Keratinocyte (primary cell): ENCODE measurements around the gene GOLGA6D. TPM values are rescaled to one million over a fixed set of nuclear protein-coding genes. Genes with fewer than 3 reads are reported as not detected.

ENCODE experiments used
- DNase-seq: peaks from one replicate; pipeline ENCODE4 v3.0.0-alpha.2; 2011; ENCODE audit warnings: low read depth, missing footprints, low spot score
- FAIRE-seq: peaks from 2 replicates; lab custom pipeline; 2011; peaks lifted over from hg19 to GRCh38; lab: Jason Lieb, UNC
- H2AFZ ChIP-seq: 2 replicates; pipeline ENCODE4 v1.6.0; 2012; ENCODE audit warnings: low read length, control low read depth, inconsistent platforms; ENCODE audit not compliant: control insufficient read depth
- H3K27ac ChIP-seq: 2 replicates; pipeline ENCODE4 v1.5.1; 2011; ENCODE audit warnings: low read length; ENCODE audit not compliant: control insufficient read depth, insufficient read depth
- H3K27me3 ChIP-seq: 3 replicates; pipeline ENCODE4 v1.6.0; 2011; ENCODE audit warnings: low read length; ENCODE audit not compliant: control insufficient read depth, insufficient read depth; ENCODE audit errors: extremely low read depth
- H3K36me3 ChIP-seq, 2 experiments: 2 replicates in 1 of 2; 3 replicates in 1 of 2; pipeline ENCODE4 v1.5.1; 2011; ENCODE audit warnings: low read length in 2 of 2, mild to moderate bottlenecking in 1 of 2; ENCODE audit not compliant: control insufficient read depth in 2 of 2, insufficient read depth in 2 of 2; ENCODE audit errors: extremely low read depth in 1 of 2
- H3K4me1 ChIP-seq: 3 replicates; pipeline ENCODE4 v1.5.1; 2011; ENCODE audit warnings: low read length; ENCODE audit not compliant: control insufficient read depth, insufficient read depth; ENCODE audit errors: extremely low read depth
- H3K4me2 ChIP-seq: 3 replicates; pipeline ENCODE4 v1.6.0; 2011; ENCODE audit warnings: low read depth, low read length; ENCODE audit not compliant: control insufficient read depth, insufficient read depth; ENCODE audit errors: extremely low read depth
- H3K4me3 ChIP-seq, 3 experiments: fragments of 200-600 bp in 1 of 3; sonication (generic) in 1 of 3; 2 replicates in 2 of 3; 3 replicates in 1 of 3; pipeline ENCODE4 v1.5.1; 2011 to 2016; ENCODE audit warnings: low read length in 3 of 3, mild to moderate bottlenecking in 3 of 3, control low read depth in 2 of 3, inconsistent platforms in 1 of 3, low read depth in 1 of 3, mixed read lengths in 1 of 3, mixed run types in 1 of 3, moderate library complexity in 1 of 3; ENCODE audit not compliant: control insufficient read depth in 2 of 3, insufficient read depth in 2 of 3; ENCODE audit errors: extremely low read depth in 1 of 3
- H3K79me2 ChIP-seq: 2 replicates; pipeline ENCODE4 v1.6.0; 2012; ENCODE audit warnings: low read length; ENCODE audit not compliant: control insufficient read depth, insufficient read depth
- H3K9ac ChIP-seq: 3 replicates; pipeline ENCODE4 v1.6.0; 2011; ENCODE audit warnings: low read length; ENCODE audit not compliant: control insufficient read depth, insufficient read depth; ENCODE audit errors: extremely low read depth
- H3K9me1 ChIP-seq: 3 replicates; pipeline ENCODE4 v1.6.0; 2011; ENCODE audit warnings: low read length; ENCODE audit not compliant: control insufficient read depth, insufficient read depth; ENCODE audit errors: extremely low read depth
- H3K9me3 ChIP-seq: 2 replicates; pipeline ENCODE4 v1.5.1; 2012; ENCODE audit warnings: low read depth, low read length; ENCODE audit not compliant: control insufficient read depth
- H4K20me1 ChIP-seq: 3 replicates; pipeline ENCODE4 v1.6.0; 2011; ENCODE audit warnings: low read length; ENCODE audit not compliant: control insufficient read depth, insufficient read depth; ENCODE audit errors: extremely low read depth
- CTCF ChIP-seq, 3 experiments: IDR thresholded peaks in 1 of 3; conservative IDR thresholded peaks in 1 of 3; optimal IDR thresholded peaks in 1 of 3; 2 replicates in 2 of 3; 3 replicates in 1 of 3; pipeline versions ENCODE3 to v1.5.1; 2011; ENCODE audit warnings: low read length in 3 of 3, mild to moderate bottlenecking in 3 of 3, moderate library complexity in 2 of 3, control low read depth in 1 of 3, inconsistent platforms in 1 of 3; ENCODE audit not compliant: insufficient read depth in 2 of 3; ENCODE audit errors: extremely low read depth in 1 of 3
- EZH2 ChIP-seq: IDR thresholded peaks from one replicate; pipeline ENCODE4 v1.6.1; 2012; ENCODE audit warnings: inconsistent platforms, mild to moderate bottlenecking, low read length, moderate library complexity
- dilution Hi-C: fragments of 300-500 bp; cut with MboI; formaldehyde crosslinking; loops from one replicate; pipeline ENCODE4 v1.7.0; 2020; ENCODE audit warnings: low sequenced_read_pairs; ENCODE audit not compliant: extremely low pct_ligation_motif_present
- polyA plus RNA-seq, 5 experiments: library from polyadenylated mRNA; depleted of rRNA in 3 of 5; stranded (reverse) in 3 of 5; stranded (forward) in 1 of 5; unstranded in 1 of 5; fragments of >200 nt; gene quantifications; 1 replicate in 1 of 5; 2 replicates in 3 of 5; 3 replicates in 1 of 5; pipeline versions ENCODE4 v1.2.1 to v1.2.3, GENCODE V29; 2011 to 2012; ENCODE audit warnings: missing spikeins in 2 of 5, low read depth in 1 of 5, low replicate concordance in 1 of 5

GOLGA6D gene
- polyA plus RNA-seq, 1 donor (not counting 4 experiments of a cell fraction or from before 2014, with no cell fraction given): 0.03 TPM

- no peak for FAIRE-seq
- no peaks in the 10 kb centered on the region for H3K79me2 ChIP-seq
- TF ChIP-seq CTCF (optimal IDR thresholded peaks at IDR 0.05 in 1 of 3, IDR thresholded peaks at IDR 0.05 in 1 of 3, conservative IDR thresholded peaks at IDR 0.05 in 1 of 3; ENCODE audit: extremely low read depth in 1 of 3, insufficient read depth in 2 of 3, low read length in 3 of 3) (no peak), EZH2 (no peak)
- no peak overlapping the region for H3K4me3 ChIP-seq
- DNase-seq: no peak
- H3K36me3 ChIP-seq: no peaks in the 10 kb centered on the region
- no peak overlapping the region for H3K27ac ChIP-seq
- no peaks in the 10 kb centered on the region for H3K9me1 ChIP-seq
- H3K9ac ChIP-seq: no peak overlapping the region
- H3K27me3 ChIP-seq: peaks cover 44% of the 10 kb centered on the region
- dilution Hi-C loops: no loop called here
- H3K4me1 ChIP-seq: no peaks in the 10 kb centered on the region
- no peak overlapping the region for H3K4me2 ChIP-seq
- H2AFZ ChIP-seq: no peak overlapping the region
- no peaks in the 10 kb centered on the region for H3K9me3 ChIP-seq
- no peaks in the 10 kb centered on the region for H4K20me1 ChIP-seq
Observed at GRCh38 chr15:75235760-75236729, 46.6 kb upstream of the GOLGA6D start.

- H3K9me3 ChIP-seq: no peaks in the 10 kb centered on the region
- no peak overlapping the region for H3K27ac ChIP-seq
- H3K9me1 ChIP-seq: no peaks in the 10 kb centered on the region
- H3K27me3 ChIP-seq: peaks cover 44% of the 10 kb centered on the region
- DNase-seq (no peak), FAIRE-seq (no peak)
- TF ChIP-seq EZH2 (no peak), CTCF (optimal IDR thresholded peaks at IDR 0.05 in 1 of 3, IDR thresholded peaks at IDR 0.05 in 1 of 3, conservative IDR thresholded peaks at IDR 0.05 in 1 of 3; ENCODE audit: extremely low read depth in 1 of 3, insufficient read depth in 2 of 3, low read length in 3 of 3) (no peak)
- H2AFZ ChIP-seq: no peak overlapping the region
- H3K9ac ChIP-seq: no peak overlapping the region
- H3K4me1 ChIP-seq: no peaks in the 10 kb centered on the region
- no peaks in the 10 kb centered on the region for H3K36me3 ChIP-seq
- no peaks in the 10 kb centered on the region for H4K20me1 ChIP-seq
- H3K4me2 ChIP-seq: no peak overlapping the region
- H3K79me2 ChIP-seq: no peaks in the 10 kb centered on the region
- dilution Hi-C loops: no loop called here
- no peak overlapping the region for H3K4me3 ChIP-seq
Observed at GRCh38 chr15:75237316-75237982, 45.2 kb upstream of the GOLGA6D start.
